HepG2 (cell line): ENCODE measurements around the gene OR2V2. TPM values are rescaled to one million over a fixed set of nuclear protein-coding genes. Genes with fewer than 3 reads are reported as not detected.

Experiments used
- ATAC-seq: fragments of 200-7000 bp; cut with Tn5 transposase; 3 replicates; pipeline ENCODE4 v1.9.1; 2020; ENCODE audit warnings: mild to moderate bottlenecking, moderate library complexity
- BruUV-seq: library from RNA; stranded (reverse); fragments of 400-500 nt; replicated peaks from 2 replicates; lab custom pipeline; 2021; lab: Mats Ljungman, UMichigan
- CTCF ChIA-PET: fragments of 300-600 bp; formaldehyde crosslinking; extraction: SDS; loops from one replicate; lab custom pipeline; 2021; ENCODE audit warnings: low total read pairs, inconsistent platforms, low intra/inter-chr PET ratio; lab: Yijun Ruan, JAX
- POLR2A ChIA-PET: fragments of 350-600 bp; sonication (Branson Sonifier 250); formaldehyde crosslinking; loops from one replicate; lab custom pipeline; 2020; ENCODE audit warnings: antibody characterized with exemption, inconsistent platforms; lab: Yijun Ruan, JAX
- DNase-seq: peaks from one replicate; pipeline ENCODE4 v3.0.0-alpha.2; 2015; ENCODE audit warnings: low spot score
- FAIRE-seq: peaks from 3 replicates; lab custom pipeline; 2011; peaks lifted over from hg19 to GRCh38; lab: Jason Lieb, UNC
- H2AFZ ChIP-seq: one replicate; pipeline ENCODE4 v1.6.1; 2011; ENCODE audit warnings: low read length, inconsistent platforms
- H3K27ac ChIP-seq: fragments of 300-600 bp; 3 replicates; pipeline ENCODE4 v1.8.0; 2011; ENCODE audit warnings: mixed run types, mild to moderate bottlenecking, mixed read lengths, low read length, inconsistent platforms; ENCODE audit not compliant: insufficient read depth; ENCODE audit errors: extremely low read length
- H3K27me3 ChIP-seq, 2 experiments: fragments of 200-600 bp in 1 of 2; 2 replicates in 1 of 2; 3 replicates in 1 of 2; pipeline versions ENCODE4 v1.6.0 to v1.8.0; 2011; ENCODE audit warnings: low read length in 2 of 2, mild to moderate bottlenecking in 2 of 2, moderate library complexity in 2 of 2, inconsistent platforms in 1 of 2; ENCODE audit not compliant: insufficient read depth in 2 of 2, control insufficient read depth in 1 of 2
- H3K36me3 ChIP-seq, 2 experiments: fragments of 200-600 bp in 1 of 2; replicated peaks in 1 of 2; 2 replicates in 1 of 2; 3 replicates in 1 of 2; pipeline versions ENCODE4 v1.5.1 to v1.8.0; 2011; ENCODE audit warnings: low read length in 2 of 2, inconsistent platforms in 1 of 2; ENCODE audit not compliant: insufficient read depth in 2 of 2, control insufficient read depth in 1 of 2
- H3K4me1 ChIP-seq: 2 replicates; pipeline ENCODE4 v1.5.1; 2012; ENCODE audit warnings: low read length, inconsistent platforms; ENCODE audit not compliant: insufficient read depth
- H3K4me2 ChIP-seq: 2 replicates; pipeline ENCODE4 v1.6.0; 2011; ENCODE audit warnings: low read depth, low read length, inconsistent platforms
- H3K4me3 ChIP-seq, 3 experiments: fragments of 200-600 bp in 1 of 3; sonication (generic), shearing (Covaris generic) in 1 of 3; replicated peaks in 1 of 3; 2 replicates each; pipeline ENCODE4 v1.5.1; 2011 to 2016; ENCODE audit warnings: low read length in 3 of 3, inconsistent platforms in 2 of 3, low read depth in 2 of 3, mild to moderate bottlenecking in 2 of 3, control low read depth in 1 of 3, mixed read lengths in 1 of 3; ENCODE audit not compliant: insufficient read depth in 1 of 3
- H3K79me2 ChIP-seq: one replicate; pipeline ENCODE4 v1.6.1; 2011; ENCODE audit warnings: low read length, inconsistent platforms; ENCODE audit not compliant: insufficient read depth
- H3K9ac ChIP-seq: 2 replicates; pipeline ENCODE4 v1.6.0; 2011; ENCODE audit warnings: mild to moderate bottlenecking, low read depth, low read length, inconsistent platforms; ENCODE audit not compliant: insufficient read depth
- H3K9me3 ChIP-seq: 2 replicates; pipeline ENCODE4 v1.5.1; 2012; ENCODE audit warnings: mild to moderate bottlenecking, low read length
- H4K20me1 ChIP-seq: 2 replicates; pipeline ENCODE4 v1.6.0; 2011; ENCODE audit warnings: inconsistent platforms, mild to moderate bottlenecking, low read length, moderate library complexity; ENCODE audit not compliant: insufficient read depth
- GATAD1 ChIP-seq: IDR thresholded peaks from 2 replicates; pipeline ENCODE4 v1.6.1; 2016; ENCODE audit warnings: missing genetic modification reagents, missing compliant biosample characterization
- HES4 ChIP-seq: sonication (generic); formaldehyde crosslinking; IDR thresholded peaks from 2 replicates; pipeline ENCODE4 v1.9.0; 2021; ENCODE audit warnings: mild to moderate bottlenecking, missing genetic modification reagents, borderline replicate concordance
- JDP2 ChIP-seq: sonication (generic); formaldehyde crosslinking; IDR thresholded peaks from 2 replicates; pipeline ENCODE4 v1.8.1; 2022; ENCODE audit warnings: missing genetic modification reagents, borderline replicate concordance
- PAWR ChIP-seq: sonication (generic); formaldehyde crosslinking; IDR thresholded peaks from 2 replicates; pipeline ENCODE4 v1.4.0; 2020; ENCODE audit warnings: missing genetic modification reagents, mild to moderate bottlenecking, borderline replicate concordance
- RXRB ChIP-seq: IDR thresholded peaks from 2 replicates; pipeline ENCODE4 v1.6.1; 2016; ENCODE audit warnings: borderline replicate concordance, missing genetic modification reagents, missing compliant biosample characterization
- TCF7L2 ChIP-seq: IDR thresholded peaks from 2 replicates; pipeline ENCODE4 v1.6.1; 2011; ENCODE audit warnings: mild to moderate bottlenecking, low read depth, low read length, moderate library complexity
- ZFP1 ChIP-seq: IDR thresholded peaks from 2 replicates; pipeline ENCODE4 v1.6.1; 2016
- ZFP36L2 ChIP-seq: sonication (generic); formaldehyde crosslinking; IDR thresholded peaks from 2 replicates; pipeline ENCODE4 v1.4.0; 2020; ENCODE audit warnings: missing genetic modification reagents
- ZNF136 ChIP-seq: sonication (generic); formaldehyde crosslinking; IDR thresholded peaks from 2 replicates; pipeline ENCODE4 v1.8.1; 2022; ENCODE audit warnings: low read depth, mild to moderate bottlenecking, moderate library complexity, missing genetic modification reagents
- ZNF547 ChIP-seq: sonication (generic); formaldehyde crosslinking; IDR thresholded peaks from 2 replicates; pipeline ENCODE4 v1.5.1; 2020; ENCODE audit warnings: mild to moderate bottlenecking, missing genetic modification reagents
- ZNF800 ChIP-seq: sonication (generic); formaldehyde crosslinking; IDR thresholded peaks from 2 replicates; pipeline ENCODE4 v1.4.0; 2020; ENCODE audit warnings: missing genetic modification reagents
- ZSCAN31 ChIP-seq: sonication (generic); formaldehyde crosslinking; IDR thresholded peaks from 2 replicates; pipeline ENCODE4 v1.5.0; 2020; ENCODE audit warnings: low read depth, mild to moderate bottlenecking, missing genetic modification reagents
- WGBS: methylation state at CpG from one replicate; pipeline ENCODE4 v1.1.6; 2017; ENCODE audit warnings: low lambda C conversion rate; 5-methylcytosine and 5-hydroxymethylcytosine counted together
- in situ Hi-C: cut with HindIII; loops from 2 replicates; pipeline ENCODE4 v1.10.0; 2017; ENCODE audit warnings: low pct_unique_long_range_greater_than_20kb; ENCODE audit not compliant: extremely low pct_ligation_motif_present
- intact Hi-C: fragments of 100-400 bp; cut with micrococcal nuclease; formaldehyde crosslinking; loops from one replicate; pipeline ENCODE4 v1.10.0; 2022; ENCODE audit not compliant: unreplicated experiment
- polyA plus RNA-seq, 8 experiments: library from polyadenylated mRNA; depleted of rRNA in 3 of 8; stranded (reverse) in 7 of 8; unstranded in 1 of 8; fragments of >200 nt; fragmentation: Illumina TruSeq in 4 of 8; extraction: Trizol in 4 of 8; gene quantifications; 2 replicates each; pipeline versions ENCODE4 v1.2.1 to v1.2.3, GENCODE V29; 2011 to 2016; ENCODE audit warnings: low read depth in 4 of 8, missing spikeins in 1 of 8, mixed read lengths in 1 of 8; ENCODE audit not compliant: insufficient read depth in 1 of 8
- total RNA-seq, 5 experiments: library from RNA; depleted of rRNA; stranded (reverse); fragments of >200 nt; fragmentation: Illumina TruSeq; extraction: Trizol; gene quantifications; 2 replicates each; pipeline ENCODE4 v1.2.3, GENCODE V29; 2016; ENCODE audit warnings: low read depth in 1 of 5
- TF ChIP-seq, protein P1 (sequence below): sonication (generic); formaldehyde crosslinking; IDR thresholded peaks from 2 replicates; pipeline ENCODE4 v1.4.0; 2020; ENCODE audit warnings: mild to moderate bottlenecking, missing genetic modification reagents

OR2V2 gene
- total and polyA plus RNA-seq, 2 of the 13 experiments (the other 11 are each of a cell fraction or from before 2014, with no cell fraction given), result not detected

GRCh38 chr5:181127456-181127855 lies 19.9 kb upstream of the OR2V2 start (continued):
- no peak for TF ChIP-seq ZSCAN31 (CRISPR knock-in tag)

DNA sequence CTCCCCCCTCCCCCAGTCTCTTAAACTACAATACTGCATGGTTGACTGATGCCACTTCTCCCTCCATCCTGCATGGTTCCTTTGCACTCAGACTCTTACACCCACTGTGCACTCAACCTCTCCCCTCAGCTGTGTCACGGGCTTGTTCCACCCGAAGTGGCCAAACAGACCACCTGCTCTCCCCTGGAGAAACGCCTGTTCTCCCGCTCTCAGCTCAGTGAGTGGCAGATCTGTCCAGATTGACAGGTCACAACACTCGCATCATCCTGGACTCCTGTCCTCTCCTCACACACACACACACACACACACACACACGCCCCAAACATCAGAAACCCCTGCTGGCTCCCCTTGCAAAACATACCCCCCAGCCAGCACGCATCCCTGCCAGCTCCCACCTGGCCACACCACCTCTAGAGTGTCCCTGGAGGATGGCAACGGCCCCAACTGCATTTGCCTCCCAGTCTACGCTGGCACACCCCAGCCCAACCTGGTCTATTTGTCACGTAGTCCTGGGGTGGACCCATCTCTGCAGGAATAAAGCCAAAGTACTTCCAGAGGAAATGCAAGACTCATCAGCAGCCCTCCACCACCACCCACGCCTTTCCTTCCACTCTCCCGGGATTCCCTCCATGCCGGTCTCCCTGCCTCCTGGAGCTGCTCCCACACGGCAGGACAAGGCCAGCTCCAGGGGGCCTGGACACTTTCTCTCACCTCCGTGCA lies 19.3 kb upstream of the OR2V2 start:
- no peak; the same call in 2 of the 3 replicates for ATAC-seq
- intact Hi-C loops (no loop called here), in situ Hi-C loops (no loop called here)
- no peaks in the 10 kb centered on the region for H3K9me3 ChIP-seq
- peaks cover 13 to 61% of the 10 kb centered on the region in 2 experiments; a peak in 4 of 5 replicates for H3K27me3 ChIP-seq
- ChIA-PET POLR2A (no interaction called here), CTCF (no interaction called here)
- H3K4me1 ChIP-seq, result no peaks in the 10 kb centered on the region
- TF ChIP-seq ZNF136 (CRISPR knock-in tag) (no peak), ZNF547 (no peak), RXRB (CRISPR knock-in tag) (no peak), GATAD1 (CRISPR knock-in tag) (no peak)
- no peak overlapping the region for H3K4me2 ChIP-seq
- DNase-seq, result no peak
- 10% methylated on average over 15 of the region's 15 CpGs for WGBS
- H3K36me3 ChIP-seq, result no peaks in the 10 kb centered on the region
- H3K9ac ChIP-seq, result no peak overlapping the region
- BruUV-seq, result no TSS peak
- no peak overlapping the region for H3K4me3 ChIP-seq
- no peak overlapping the region for H3K27ac ChIP-seq
- no peaks in the 10 kb centered on the region for H3K79me2 ChIP-seq
- FAIRE-seq, result no peak
- no peaks in the 10 kb centered on the region for H4K20me1 ChIP-seq
- no peak overlapping the region for H2AFZ ChIP-seq

GRCh38 chr5:181129601-181130000 lies 17.8 kb upstream of the OR2V2 start:
- no peak for ATAC-seq
- no peaks in the 10 kb centered on the region for H3K9me3 ChIP-seq
- H4K20me1 ChIP-seq, result no peaks in the 10 kb centered on the region
- H3K79me2 ChIP-seq, result no peaks in the 10 kb centered on the region
- H3K4me3 ChIP-seq, result no peak overlapping the region
- intact Hi-C loops (no loop called here), in situ Hi-C loops (no loop called here)
- H3K4me2 ChIP-seq, result no peak overlapping the region
- no peak overlapping the region for H3K27ac ChIP-seq
- H3K27me3 ChIP-seq, result peaks cover 13 to 72% of the 10 kb centered on the region in 2 experiments; a peak in 4 of 5 replicates
- no peak overlapping the region for H2AFZ ChIP-seq
- H3K9ac ChIP-seq, result no peak overlapping the region
- no peak for DNase-seq
- BruUV-seq, result no TSS peak
- ChIA-PET CTCF (no interaction called here), POLR2A (no interaction called here)
- no peak for FAIRE-seq
- no peaks in the 10 kb centered on the region for H3K36me3 ChIP-seq
- TF ChIP-seq ZFP36L2 (CRISPR knock-in tag) (no peak), TCF7L2 (no peak), JDP2 (CRISPR knock-in tag) (no peak), PAWR (CRISPR knock-in tag) (no peak), HES4 (CRISPR knock-in tag) (no peak), ZFP1 (no peak), ZNF800 (CRISPR knock-in tag) (no peak)
- TF ChIP-seq, protein P1, sequence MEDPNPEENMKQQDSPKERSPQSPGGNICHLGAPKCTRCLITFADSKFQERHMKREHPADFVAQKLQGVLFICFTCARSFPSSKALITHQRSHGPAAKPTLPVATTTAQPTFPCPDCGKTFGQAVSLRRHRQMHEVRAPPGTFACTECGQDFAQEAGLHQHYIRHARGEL (CRISPR knock-in tag), result no peak
- 3% methylated on average over 7 of the region's 7 CpGs for WGBS
- no peaks in the 10 kb centered on the region for H3K4me1 ChIP-seq
